ENCODE results near the gene MYRIP.
"Not testable (repeated sequence)": the region's sequence is repeated elsewhere in the genome, so short reads cannot be mapped to it uniquely, and the experiment has no call there.

MYRIP gene

DNA sequence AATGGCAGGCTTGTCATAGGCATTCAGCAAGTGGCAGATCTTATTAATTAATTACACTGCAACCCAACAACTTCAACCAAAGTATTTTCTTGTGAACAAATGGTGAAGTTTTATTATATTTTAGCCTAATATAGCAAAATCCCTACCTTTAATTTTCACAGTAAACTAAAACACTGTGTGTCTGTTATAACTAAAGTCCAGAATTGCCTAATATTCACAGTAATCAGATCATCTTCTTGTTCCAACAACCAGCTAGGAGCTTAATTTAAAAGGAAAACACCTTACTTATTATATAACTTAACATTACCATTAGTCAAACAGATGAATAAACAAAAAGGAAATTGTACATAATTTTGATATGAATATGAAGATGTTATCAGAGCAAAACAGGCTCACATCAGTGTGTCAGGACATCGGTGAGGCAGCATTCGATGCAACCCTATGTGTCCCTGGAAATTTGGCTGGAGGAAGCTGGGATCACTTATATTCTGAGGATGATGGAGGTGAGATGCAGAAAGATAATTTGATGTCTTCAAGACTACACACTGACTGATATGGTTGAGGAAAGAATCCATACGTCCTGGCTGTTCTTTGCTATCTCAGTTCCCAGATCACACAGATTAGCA is 310.8 kb downstream of the MYRIP start:
- H3K9me3 ChIP-seq (ENCODE audit: control insufficient read depth in 2 of 2, low read length in 2 of 2) = no peaks in the 10 kb centered on the region
- no peak overlapping the region for H3K27ac ChIP-seq (ENCODE audit: low read length)
- no peaks in the 10 kb centered on the region for H3K27me3 ChIP-seq (ENCODE audit: control insufficient read depth in 1 of 2, insufficient read depth in 2 of 2, low read length in 2 of 2)
- no peaks in the 10 kb centered on the region for H3K36me3 ChIP-seq (ENCODE audit: control insufficient read depth in 2 of 2, insufficient read depth in 2 of 2, low read length in 2 of 2)
- H3K4me3 ChIP-seq (ENCODE audit: low read length in 2 of 2) = no peak overlapping the region
- no peaks in the 10 kb centered on the region for H3K4me1 ChIP-seq (ENCODE audit: control insufficient read depth, insufficient read depth, low read length)
- no peak overlapping the region for H3K9ac ChIP-seq (ENCODE audit: low read length in 2 of 2)

DNA sequence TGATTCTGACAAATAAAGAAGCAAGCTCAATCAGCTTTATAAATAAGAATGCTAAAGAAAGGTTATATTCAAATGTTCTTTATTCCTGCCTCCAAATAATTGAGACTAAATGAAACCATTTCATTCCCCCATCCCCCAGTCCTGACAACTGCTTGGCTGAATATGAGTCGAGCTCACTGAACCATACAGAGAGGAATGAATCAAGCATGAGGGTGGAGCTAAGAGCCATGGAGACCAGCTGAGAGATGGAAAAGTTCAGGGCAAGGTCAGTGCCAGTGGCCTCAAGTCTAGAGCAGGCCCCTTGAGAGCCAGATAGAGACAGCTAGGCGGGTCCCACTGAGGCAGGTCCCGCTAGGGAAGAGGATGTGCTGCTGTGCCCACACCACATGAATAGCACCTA is 311.4 kb downstream of the MYRIP start:
- H3K9ac ChIP-seq (ENCODE audit: low read length in 2 of 2) = no peak overlapping the region
- H3K4me1 ChIP-seq (ENCODE audit: control insufficient read depth, insufficient read depth, low read length) = no peaks in the 10 kb centered on the region
- no peak overlapping the region for H3K27ac ChIP-seq (ENCODE audit: low read length)
- H3K36me3 ChIP-seq (ENCODE audit: control insufficient read depth in 2 of 2, insufficient read depth in 2 of 2, low read length in 2 of 2) = no peaks in the 10 kb centered on the region
- no peak overlapping the region for H3K4me3 ChIP-seq (ENCODE audit: low read length in 2 of 2)
- no peaks in the 10 kb centered on the region for H3K9me3 ChIP-seq (ENCODE audit: control insufficient read depth in 2 of 2, low read length in 2 of 2)
- no peaks in the 10 kb centered on the region for H3K27me3 ChIP-seq (ENCODE audit: control insufficient read depth in 1 of 2, insufficient read depth in 2 of 2, low read length in 2 of 2)

DNA sequence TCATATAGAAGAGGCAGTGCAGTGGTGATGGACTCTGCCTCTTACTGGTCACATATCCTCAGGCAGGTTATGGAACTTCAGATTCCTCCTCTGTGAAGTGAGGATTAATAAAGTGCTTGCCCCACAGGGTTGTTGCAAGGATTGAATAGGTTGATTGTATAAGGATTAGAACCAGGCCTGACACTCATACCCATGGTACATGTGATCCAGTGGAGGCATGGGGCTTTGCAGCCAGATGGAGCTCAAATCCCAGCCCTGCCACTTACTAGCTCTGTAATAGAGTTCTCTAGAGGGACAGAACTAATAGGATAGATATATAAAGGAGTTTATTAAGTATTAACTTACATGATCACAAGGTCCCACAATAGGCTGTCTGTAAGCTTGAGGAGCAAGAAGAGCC is 315.5 kb downstream of the MYRIP start:
- Histone ChIP-seq H3K9me3 (ENCODE audit: control insufficient read depth in 2 of 2, low read length in 2 of 2) (no peaks in the 10 kb centered on the region), H3K9ac (ENCODE audit: low read length in 2 of 2) (no peak overlapping the region), H3K4me1 (ENCODE audit: control insufficient read depth, insufficient read depth, low read length) (no peaks in the 10 kb centered on the region), H3K27ac (ENCODE audit: low read length) (no peak overlapping the region), H3K36me3 (ENCODE audit: control insufficient read depth in 2 of 2, insufficient read depth in 2 of 2, low read length in 2 of 2) (no peaks in the 10 kb centered on the region), H3K4me3 (ENCODE audit: low read length in 2 of 2) (no peak overlapping the region), H3K27me3 (ENCODE audit: control insufficient read depth in 1 of 2, insufficient read depth in 2 of 2, low read length in 2 of 2) (no peaks in the 10 kb centered on the region)

DNA sequence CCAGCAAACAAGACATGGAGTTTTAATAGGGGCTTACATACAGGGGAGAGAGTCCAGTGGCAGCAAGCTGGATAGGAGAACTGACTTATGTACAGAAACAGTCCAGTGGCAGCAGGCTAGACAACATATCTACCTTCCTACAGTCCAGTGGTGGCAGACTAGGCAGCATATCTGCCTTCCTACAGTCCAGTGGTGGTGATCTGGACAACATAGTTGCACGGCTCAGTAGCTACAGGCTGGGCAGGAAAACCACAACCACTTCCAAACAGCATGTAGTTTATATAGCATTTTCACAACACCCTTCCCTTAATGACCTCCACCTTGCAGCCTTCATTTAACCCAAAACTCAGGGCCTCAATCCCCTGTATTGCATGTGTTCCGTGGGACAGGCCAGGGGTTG is 318.8 kb downstream of the MYRIP start:
- H3K9ac ChIP-seq (ENCODE audit: low read length in 2 of 2) = no peak overlapping the region
- peaks cover 4 to 5% of the 10 kb centered on the region in 2 donors for H3K9me3 ChIP-seq (ENCODE audit: control insufficient read depth in 2 of 2, low read length in 2 of 2)
- no peak overlapping the region for H3K4me3 ChIP-seq (ENCODE audit: low read length in 2 of 2)
- no peak overlapping the region for H3K27ac ChIP-seq (ENCODE audit: low read length)
- H3K4me1 ChIP-seq (ENCODE audit: control insufficient read depth, insufficient read depth, low read length) = no peaks in the 10 kb centered on the region
- no peaks in the 10 kb centered on the region for H3K36me3 ChIP-seq (ENCODE audit: control insufficient read depth in 2 of 2, insufficient read depth in 2 of 2, low read length in 2 of 2)
- H3K27me3 ChIP-seq (ENCODE audit: control insufficient read depth in 1 of 2, insufficient read depth in 2 of 2, low read length in 2 of 2) = no peaks in the 10 kb centered on the region

DNA sequence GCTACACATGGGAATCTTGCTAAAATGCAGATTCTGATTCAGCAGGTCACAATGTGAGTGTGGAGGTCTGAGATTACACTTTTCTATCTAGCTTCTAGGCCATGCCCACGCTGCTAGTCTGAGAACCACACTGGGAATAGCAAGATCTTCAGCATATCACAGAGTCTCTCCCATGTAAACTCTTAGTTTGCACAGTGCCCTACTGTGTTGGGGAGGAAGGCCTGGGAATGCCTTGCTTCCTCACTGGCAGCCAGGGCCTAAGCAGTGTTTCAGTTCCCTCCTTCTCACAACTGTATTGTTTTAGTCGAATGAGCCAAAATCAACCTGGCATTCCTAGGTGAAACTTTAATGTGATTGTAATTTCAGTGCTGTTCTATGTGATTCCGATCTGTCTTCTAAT is 320.1 kb downstream of the MYRIP start:
- no peak overlapping the region for H3K4me3 ChIP-seq (ENCODE audit: low read length in 2 of 2)
- no peak overlapping the region for H3K9ac ChIP-seq (ENCODE audit: low read length in 2 of 2)
- H3K9me3 ChIP-seq (ENCODE audit: control insufficient read depth in 2 of 2, low read length in 2 of 2) = peaks cover 4 to 8% of the 10 kb centered on the region in 2 donors
- no peaks in the 10 kb centered on the region for H3K27me3 ChIP-seq (ENCODE audit: control insufficient read depth in 1 of 2, insufficient read depth in 2 of 2, low read length in 2 of 2)
- H3K4me1 ChIP-seq (ENCODE audit: control insufficient read depth, insufficient read depth, low read length) = no peaks in the 10 kb centered on the region
- no peaks in the 10 kb centered on the region for H3K36me3 ChIP-seq (ENCODE audit: control insufficient read depth in 2 of 2, insufficient read depth in 2 of 2, low read length in 2 of 2)
- no peak overlapping the region for H3K27ac ChIP-seq (ENCODE audit: low read length)

DNA sequence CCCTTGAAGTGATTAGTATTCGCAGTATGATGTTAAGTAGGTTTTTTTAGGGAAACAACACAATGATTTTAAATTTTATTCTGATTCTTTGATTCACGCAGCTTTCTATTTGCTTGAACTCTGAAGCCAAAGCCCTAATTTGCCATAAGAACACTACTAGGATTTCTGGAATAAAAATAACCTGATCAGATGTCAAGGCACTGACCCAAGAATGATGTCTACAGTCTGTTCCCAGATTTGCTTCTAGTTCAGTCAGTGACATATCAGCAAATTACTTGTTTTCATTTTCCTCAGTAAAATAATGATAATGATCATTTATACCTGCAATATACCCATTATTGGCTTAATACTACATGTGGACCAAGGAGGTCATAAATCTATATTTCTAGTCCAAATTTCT is 320.6 kb downstream of the MYRIP start:
- Histone ChIP-seq H3K4me1 (ENCODE audit: control insufficient read depth, insufficient read depth, low read length) (no peaks in the 10 kb centered on the region), H3K4me3 (ENCODE audit: low read length in 2 of 2) (no peak overlapping the region), H3K9me3 (ENCODE audit: control insufficient read depth in 2 of 2, low read length in 2 of 2) (peaks cover 4 to 8% of the 10 kb centered on the region in 2 donors), H3K27ac (ENCODE audit: low read length) (no peak overlapping the region), H3K27me3 (ENCODE audit: control insufficient read depth in 1 of 2, insufficient read depth in 2 of 2, low read length in 2 of 2) (no peaks in the 10 kb centered on the region), H3K36me3 (ENCODE audit: control insufficient read depth in 2 of 2, insufficient read depth in 2 of 2, low read length in 2 of 2) (no peaks in the 10 kb centered on the region), H3K9ac (ENCODE audit: low read length in 2 of 2) (no peak overlapping the region)

DNA sequence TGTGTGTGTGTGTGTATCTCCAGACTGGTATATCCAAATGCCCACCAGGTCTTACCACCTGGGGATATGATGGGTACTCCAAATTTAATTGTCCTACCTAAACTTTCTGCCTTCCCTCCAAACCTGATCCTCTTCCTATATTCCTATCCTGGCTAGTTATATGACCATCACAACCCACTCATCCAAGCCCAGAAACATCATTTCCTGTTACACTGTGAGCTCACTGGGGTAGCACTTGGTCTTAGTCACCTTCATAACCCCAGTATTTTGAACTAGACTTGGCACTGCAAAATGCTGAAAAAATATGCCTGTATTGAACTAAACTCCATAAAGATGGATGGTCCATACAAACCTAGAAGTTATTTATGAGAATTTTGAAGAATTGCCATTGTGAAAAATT is 321.3 kb downstream of the MYRIP start:
- Histone ChIP-seq H3K9ac (ENCODE audit: low read length in 2 of 2) (no peak overlapping the region), H3K4me1 (ENCODE audit: control insufficient read depth, insufficient read depth, low read length) (no peaks in the 10 kb centered on the region), H3K27me3 (ENCODE audit: control insufficient read depth in 1 of 2, insufficient read depth in 2 of 2, low read length in 2 of 2) (no peaks in the 10 kb centered on the region), H3K36me3 (ENCODE audit: control insufficient read depth in 2 of 2, insufficient read depth in 2 of 2, low read length in 2 of 2) (no peaks in the 10 kb centered on the region), H3K27ac (ENCODE audit: low read length) (no peak overlapping the region), H3K9me3 (ENCODE audit: control insufficient read depth in 2 of 2, low read length in 2 of 2) (peaks cover 4 to 8% of the 10 kb centered on the region in 2 donors), H3K4me3 (ENCODE audit: low read length in 2 of 2) (no peak overlapping the region)

DNA sequence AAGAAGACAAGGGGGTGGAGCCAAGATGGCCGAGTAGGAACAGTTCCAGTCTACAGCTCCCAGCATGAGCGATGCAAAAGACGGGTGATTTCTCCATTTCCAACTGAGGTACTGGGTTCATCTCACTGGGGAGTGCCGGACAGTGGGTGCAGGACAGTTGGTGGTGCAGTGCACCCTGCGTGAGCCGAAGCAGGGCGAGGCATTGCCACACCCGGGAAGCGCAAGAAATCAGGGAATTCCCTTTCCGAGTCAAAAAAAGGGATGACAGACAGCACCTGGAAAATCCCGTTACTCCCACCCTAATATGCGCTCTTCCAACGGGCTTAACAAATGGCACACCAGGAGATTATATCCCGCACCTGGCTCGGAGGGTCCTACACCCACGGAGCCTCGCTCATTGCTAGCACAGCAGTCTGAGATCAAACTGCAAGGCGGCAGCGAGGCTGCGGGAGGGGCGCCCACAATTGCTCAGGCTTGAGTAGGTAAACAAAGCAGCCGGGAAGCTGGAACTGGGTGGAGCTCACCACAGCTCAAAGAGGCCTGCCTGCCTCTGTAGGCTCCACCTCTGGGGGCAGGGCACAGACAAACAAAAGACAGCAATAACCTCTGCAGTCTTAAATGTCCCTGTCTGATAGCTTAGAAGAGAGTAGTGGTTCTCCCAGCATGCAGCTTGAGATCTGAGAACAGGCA is 324.6 kb downstream of the MYRIP start:
- H3K9me3 ChIP-seq (ENCODE audit: control insufficient read depth in 2 of 2, low read length in 2 of 2); H3K36me3 ChIP-seq (ENCODE audit: control insufficient read depth in 2 of 2, insufficient read depth in 2 of 2, low read length in 2 of 2); H3K27ac ChIP-seq (ENCODE audit: low read length); H3K9ac ChIP-seq (ENCODE audit: low read length in 2 of 2); H3K27me3 ChIP-seq (ENCODE audit: control insufficient read depth in 1 of 2, insufficient read depth in 2 of 2, low read length in 2 of 2); H3K4me1 ChIP-seq (ENCODE audit: control insufficient read depth, insufficient read depth, low read length); H3K4me3 ChIP-seq (ENCODE audit: low read length in 2 of 2): not testable (repeated sequence)

DNA sequence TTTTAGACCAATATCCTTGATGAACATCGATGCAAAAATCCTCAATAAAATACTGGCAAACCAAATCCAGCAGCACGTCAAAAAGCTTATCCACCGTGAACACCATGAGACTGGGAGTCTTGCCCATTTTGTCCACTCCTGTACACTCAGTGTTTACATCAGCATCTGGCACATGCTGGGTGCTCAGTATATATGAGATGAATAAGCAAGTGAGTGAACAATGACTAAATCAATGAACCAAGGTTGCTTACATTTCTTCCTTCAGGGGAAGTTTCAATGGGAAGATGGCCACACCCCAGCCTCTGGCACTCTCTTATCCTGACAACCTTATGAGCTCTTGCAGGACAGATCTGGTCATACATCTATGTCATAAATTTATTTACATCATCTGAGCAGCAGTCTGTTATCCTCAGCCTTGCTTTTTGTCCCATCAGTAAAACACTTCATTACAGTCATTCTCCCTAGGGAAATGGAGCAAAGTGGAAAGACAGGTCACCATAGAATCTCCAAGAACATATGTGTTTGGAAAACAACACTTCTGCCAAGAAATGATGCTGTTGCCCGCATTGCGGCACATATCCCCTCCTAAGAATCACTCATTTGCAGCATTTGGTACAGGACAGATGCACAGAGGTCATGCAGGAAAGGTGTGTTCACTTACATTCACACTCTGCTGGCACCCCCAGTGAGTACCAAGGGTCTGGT is 328.3 kb downstream of the MYRIP start:
- Histone ChIP-seq H3K27me3 (ENCODE audit: control insufficient read depth in 1 of 2, insufficient read depth in 2 of 2, low read length in 2 of 2) (no peaks in the 10 kb centered on the region), H3K9ac (ENCODE audit: low read length in 2 of 2) (no peak overlapping the region), H3K4me1 (ENCODE audit: control insufficient read depth, insufficient read depth, low read length) (no peaks in the 10 kb centered on the region), H3K4me3 (ENCODE audit: low read length in 2 of 2) (no peak overlapping the region), H3K36me3 (ENCODE audit: control insufficient read depth in 2 of 2, insufficient read depth in 2 of 2, low read length in 2 of 2) (no peaks in the 10 kb centered on the region), H3K27ac (ENCODE audit: low read length) (no peak overlapping the region), H3K9me3 (ENCODE audit: control insufficient read depth in 2 of 2, low read length in 2 of 2) (peaks cover 4% of the 10 kb centered on the region in 2 donors)

DNA sequence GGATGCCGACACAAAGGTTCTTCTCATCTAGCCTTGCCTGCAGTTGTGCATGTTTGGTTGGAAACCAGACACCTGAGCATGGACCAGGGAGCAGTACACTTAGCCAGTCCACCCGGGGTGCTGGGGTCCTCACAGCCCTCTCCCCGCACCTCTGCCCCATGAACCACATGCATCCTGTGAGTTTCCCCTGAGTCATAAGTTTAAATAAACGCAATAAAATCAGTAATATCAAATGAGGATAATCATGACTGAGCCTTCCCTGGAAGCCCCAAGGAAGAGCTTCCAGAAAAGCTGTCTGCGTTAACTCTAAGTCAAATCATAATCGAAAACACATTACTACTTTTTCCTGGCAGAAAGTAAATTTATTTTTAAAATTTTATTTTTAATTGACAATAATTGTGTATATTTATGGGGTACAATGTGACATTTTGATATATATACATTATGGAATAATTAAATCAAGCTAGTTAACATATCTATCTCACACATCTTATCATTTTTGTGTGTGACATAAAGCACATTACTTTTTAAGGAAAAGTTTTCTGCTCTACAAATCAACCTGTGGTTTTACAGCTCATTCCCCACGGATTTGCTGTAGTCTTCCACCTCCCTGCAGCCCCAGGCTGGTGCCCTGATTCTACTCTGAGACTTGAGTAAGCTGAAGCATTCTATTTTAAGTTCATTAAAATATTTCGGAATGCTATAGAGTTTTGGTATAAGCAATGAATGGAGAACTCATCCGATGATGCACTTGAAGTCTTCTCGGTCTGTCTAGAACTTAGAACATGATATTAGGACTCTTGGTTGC is 334.1 kb downstream of the MYRIP start:
- no peak overlapping the region for H3K4me3 ChIP-seq (ENCODE audit: low read length in 2 of 2)
- H3K27me3 ChIP-seq (ENCODE audit: control insufficient read depth in 1 of 2, insufficient read depth in 2 of 2, low read length in 2 of 2) = no peaks in the 10 kb centered on the region
- H3K4me1 ChIP-seq (ENCODE audit: control insufficient read depth, insufficient read depth, low read length) = no peaks in the 10 kb centered on the region
- H3K27ac ChIP-seq (ENCODE audit: low read length) = no peak overlapping the region
- no peak overlapping the region for H3K9ac ChIP-seq (ENCODE audit: low read length in 2 of 2)
- H3K36me3 ChIP-seq (ENCODE audit: control insufficient read depth in 2 of 2, insufficient read depth in 2 of 2, low read length in 2 of 2) = no peaks in the 10 kb centered on the region
- no peaks in the 10 kb centered on the region for H3K9me3 ChIP-seq (ENCODE audit: control insufficient read depth in 2 of 2, low read length in 2 of 2)
